Measurements from ENCODE around the gene NCOA5. TPM values are rescaled to one million over a fixed set of nuclear protein-coding genes. Genes with fewer than 3 reads are reported as not detected.
A peak's percentile ranks its signal among the peaks of the same experiment; 100 is the strongest.

The NCOA5 gene
- total and polyA plus RNA-seq, 2 experiments from 2014 or later, result 24.0 to 26.2 TPM

- Histone ChIP-seq H3K9me2 (replicated peaks; ENCODE audit: insufficient read depth) (no peaks in the 10 kb centered on the region), H3K27me3 (peaks cover 77% of the 10 kb centered on the region), H3K36me3 (replicated peaks; ENCODE audit: insufficient read depth, low read depth) (no peaks in the 10 kb centered on the region), H3K79me2 (no peaks in the 10 kb centered on the region), H3K4me1 (ENCODE audit: insufficient read depth) (no peaks in the 10 kb centered on the region), H3K4me3 (no peak overlapping the region), H3K4me2 (peak overlapping the region; percentile 57), H3K9me3 (ENCODE audit: low read depth) (no peaks in the 10 kb centered on the region), H2AFZ (no peak overlapping the region), H4K20me1 (ENCODE audit: insufficient read depth, poor library complexity, severe bottlenecking) (no peaks in the 10 kb centered on the region), H3K27ac (no peak overlapping the region)
- no peak for DNase-seq (ENCODE audit: low spot score)
- TF ChIP-seq EZH2phosphoT487 (IDR thresholded peaks at IDR 0.05; ENCODE audit: low read depth, severe bottlenecking, unreplicated experiment), result no peak
- TF ChIP-seq EZH2 (IDR thresholded peaks at IDR 0.05; ENCODE audit: borderline replicate concordance), result no peak
- TF ChIP-seq, protein P1, sequence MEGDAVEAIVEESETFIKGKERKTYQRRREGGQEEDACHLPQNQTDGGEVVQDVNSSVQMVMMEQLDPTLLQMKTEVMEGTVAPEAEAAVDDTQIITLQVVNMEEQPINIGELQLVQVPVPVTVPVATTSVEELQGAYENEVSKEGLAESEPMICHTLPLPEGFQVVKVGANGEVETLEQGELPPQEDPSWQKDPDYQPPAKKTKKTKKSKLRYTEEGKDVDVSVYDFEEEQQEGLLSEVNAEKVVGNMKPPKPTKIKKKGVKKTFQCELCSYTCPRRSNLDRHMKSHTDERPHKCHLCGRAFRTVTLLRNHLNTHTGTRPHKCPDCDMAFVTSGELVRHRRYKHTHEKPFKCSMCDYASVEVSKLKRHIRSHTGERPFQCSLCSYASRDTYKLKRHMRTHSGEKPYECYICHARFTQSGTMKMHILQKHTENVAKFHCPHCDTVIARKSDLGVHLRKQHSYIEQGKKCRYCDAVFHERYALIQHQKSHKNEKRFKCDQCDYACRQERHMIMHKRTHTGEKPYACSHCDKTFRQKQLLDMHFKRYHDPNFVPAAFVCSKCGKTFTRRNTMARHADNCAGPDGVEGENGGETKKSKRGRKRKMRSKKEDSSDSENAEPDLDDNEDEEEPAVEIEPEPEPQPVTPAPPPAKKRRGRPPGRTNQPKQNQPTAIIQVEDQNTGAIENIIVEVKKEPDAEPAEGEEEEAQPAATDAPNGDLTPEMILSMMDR (IDR thresholded peaks at IDR 0.05; ENCODE audit: poor library complexity), result no peak
- WGBS (ENCODE audit: low lambda C conversion rate, missing lambda C conversion rate), result 2% methylated on average over 52 of the region's 55 CpGs
Observed at GRCh38 chr20:46031701-46032254, 58.0 kb downstream of the NCOA5 start.

GRCh38 chr20:46031014-46031569, 58.7 kb downstream of the NCOA5 start:
- Histone ChIP-seq H3K36me3 (replicated peaks; ENCODE audit: insufficient read depth, low read depth) (no peaks in the 10 kb centered on the region), H3K27me3 (peaks cover 80% of the 10 kb centered on the region), H3K4me1 (ENCODE audit: insufficient read depth) (no peaks in the 10 kb centered on the region), H3K79me2 (no peaks in the 10 kb centered on the region), H3K27ac (no peak overlapping the region), H3K4me3 (no peak overlapping the region), H3K9me2 (replicated peaks; ENCODE audit: insufficient read depth) (no peaks in the 10 kb centered on the region), H3K4me2 (no peak overlapping the region), H3K9me3 (ENCODE audit: low read depth) (no peaks in the 10 kb centered on the region), H4K20me1 (ENCODE audit: insufficient read depth, poor library complexity, severe bottlenecking) (no peaks in the 10 kb centered on the region), H2AFZ (no peak overlapping the region)
- 59% methylated on average over 11 of the region's 11 CpGs for WGBS (ENCODE audit: low lambda C conversion rate, missing lambda C conversion rate)
- no peak for DNase-seq (ENCODE audit: low spot score)
- TF ChIP-seq EZH2phosphoT487 (IDR thresholded peaks at IDR 0.05; ENCODE audit: low read depth, severe bottlenecking, unreplicated experiment), result no peak
- TF ChIP-seq EZH2 (IDR thresholded peaks at IDR 0.05; ENCODE audit: borderline replicate concordance), result no peak
- TF ChIP-seq, protein P1 (IDR thresholded peaks at IDR 0.05; ENCODE audit: poor library complexity), result no peak

- no peaks in the 10 kb centered on the region for H3K79me2 ChIP-seq
- no peaks in the 10 kb centered on the region for H3K9me3 ChIP-seq (ENCODE audit: low read depth)
- no peaks in the 10 kb centered on the region for H3K9me2 ChIP-seq (replicated peaks; ENCODE audit: insufficient read depth)
- TF ChIP-seq, protein P1 (IDR thresholded peaks at IDR 0.05; ENCODE audit: poor library complexity), result no peak
- TF ChIP-seq EZH2 (IDR thresholded peaks at IDR 0.05; ENCODE audit: borderline replicate concordance) (no peak), EZH2phosphoT487 (IDR thresholded peaks at IDR 0.05; ENCODE audit: low read depth, severe bottlenecking, unreplicated experiment) (no peak)
- H4K20me1 ChIP-seq (ENCODE audit: insufficient read depth, poor library complexity, severe bottlenecking), result no peaks in the 10 kb centered on the region
- H3K4me1 ChIP-seq (ENCODE audit: insufficient read depth), result no peaks in the 10 kb centered on the region
- H3K36me3 ChIP-seq (replicated peaks; ENCODE audit: insufficient read depth, low read depth), result no peaks in the 10 kb centered on the region
- H3K4me3 ChIP-seq, result no peak overlapping the region
- 35% methylated on average over 19 of the region's 49 CpGs for WGBS (ENCODE audit: low lambda C conversion rate, missing lambda C conversion rate)
- DNase-seq (ENCODE audit: low spot score), result no peak
- no peak overlapping the region for H3K4me2 ChIP-seq
- H2AFZ ChIP-seq, result no peak overlapping the region
- peaks cover 84% of the 10 kb centered on the region for H3K27me3 ChIP-seq
- no peak overlapping the region for H3K27ac ChIP-seq
Observed at GRCh38 chr20:46030284-46031013, 59.3 kb downstream of the NCOA5 start.
